Gastrocnemius medialis (tissue), 4 donors: ENCODE results near the gene SCUBE1.

Source experiments
- CTCF ChIP-seq, 5 experiments: fragments of 450-650 bp in 3 of 5; fragments of 200-600 bp in 2 of 5; sonication (generic) in 2 of 5; IDR thresholded peaks in 4 of 5; conservative IDR thresholded peaks in 1 of 5; 1 replicate in 4 of 5; 2 replicates in 1 of 5; pipeline ENCODE4 v1.5.1; 2016 to 2019; ENCODE audit warnings: antibody characterized with exemption in 5 of 5, mild to moderate bottlenecking in 3 of 5, moderate library complexity in 3 of 5
- POLR2A ChIP-seq, 2 donors: fragments of 450-650 bp; IDR thresholded peaks; one replicate each; pipeline ENCODE4 v1.6.1; 2017; ENCODE audit warnings: antibody characterized with exemption in 2 of 2, mild to moderate bottlenecking in 2 of 2, moderate library complexity in 2 of 2

GRCh38 chr22:43159484-43160178 lies 183.5 kb downstream of the SCUBE1 start:
- no peak for TF ChIP-seq CTCF (IDR thresholded peaks at IDR 0.05 in 4 of 5, conservative IDR thresholded peaks at IDR 0.05 in 1 of 5)
- no peak for TF ChIP-seq POLR2A (IDR thresholded peaks at IDR 0.05)
